Nephron progenitor cell (in vitro differentiated cells): ENCODE measurements around the gene SELENBP1.

ENCODE experiments used
- DNase-seq: peaks from one replicate; pipeline ENCODE4 v3.0.0; 2021
- H3K27ac Mint-ChIP-seq: 2 replicates; pipeline ENCODE4 v1.8.0; 2021; ENCODE audit warnings: mild to moderate bottlenecking, moderate library complexity, mixed read lengths
- H3K27me3 Mint-ChIP-seq: 2 replicates; pipeline ENCODE4 v1.8.0; 2021; ENCODE audit warnings: mild to moderate bottlenecking, low read depth, mixed read lengths; ENCODE audit not compliant: poor library complexity
- H3K36me3 Mint-ChIP-seq: 2 replicates; pipeline ENCODE4 v1.8.0; 2021; ENCODE audit warnings: low read depth, mixed read lengths
- H3K4me1 Mint-ChIP-seq: 2 replicates; pipeline ENCODE4 v1.8.0; 2021; ENCODE audit warnings: mixed read lengths
- H3K4me3 Mint-ChIP-seq: 2 replicates; pipeline ENCODE4 v1.8.0; 2021; ENCODE audit warnings: mild to moderate bottlenecking, moderate library complexity, mixed read lengths
- H3K9me3 Mint-ChIP-seq: 2 replicates; pipeline ENCODE4 v1.8.0; 2021; ENCODE audit warnings: mild to moderate bottlenecking, moderate library complexity, mixed read lengths
- TF ChIP-seq, protein P1 (sequence below): fragments of 200-600 bp; sonication (generic); IDR thresholded peaks from 2 replicates; pipeline ENCODE4 v1.5.0; 2021; ENCODE audit warnings: antibody characterized with exemption

Gene SELENBP1

GRCh38 chr1:151324390-151324930, 48.0 kb downstream of the SELENBP1 start:
- Mint-ChIP-seq H3K27me3 (peaks cover 2% of the 10 kb centered on the region), H3K9me3 (no peaks in the 10 kb centered on the region), H3K27ac (peak overlapping the region; percentile 50), H3K4me1 (peaks cover 27% of the 10 kb centered on the region), H3K4me3 (no peak overlapping the region), H3K36me3 (peaks cover 40% of the 10 kb centered on the region)
- TF ChIP-seq, protein P1, sequence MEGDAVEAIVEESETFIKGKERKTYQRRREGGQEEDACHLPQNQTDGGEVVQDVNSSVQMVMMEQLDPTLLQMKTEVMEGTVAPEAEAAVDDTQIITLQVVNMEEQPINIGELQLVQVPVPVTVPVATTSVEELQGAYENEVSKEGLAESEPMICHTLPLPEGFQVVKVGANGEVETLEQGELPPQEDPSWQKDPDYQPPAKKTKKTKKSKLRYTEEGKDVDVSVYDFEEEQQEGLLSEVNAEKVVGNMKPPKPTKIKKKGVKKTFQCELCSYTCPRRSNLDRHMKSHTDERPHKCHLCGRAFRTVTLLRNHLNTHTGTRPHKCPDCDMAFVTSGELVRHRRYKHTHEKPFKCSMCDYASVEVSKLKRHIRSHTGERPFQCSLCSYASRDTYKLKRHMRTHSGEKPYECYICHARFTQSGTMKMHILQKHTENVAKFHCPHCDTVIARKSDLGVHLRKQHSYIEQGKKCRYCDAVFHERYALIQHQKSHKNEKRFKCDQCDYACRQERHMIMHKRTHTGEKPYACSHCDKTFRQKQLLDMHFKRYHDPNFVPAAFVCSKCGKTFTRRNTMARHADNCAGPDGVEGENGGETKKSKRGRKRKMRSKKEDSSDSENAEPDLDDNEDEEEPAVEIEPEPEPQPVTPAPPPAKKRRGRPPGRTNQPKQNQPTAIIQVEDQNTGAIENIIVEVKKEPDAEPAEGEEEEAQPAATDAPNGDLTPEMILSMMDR, result no peak
- DNase-seq, result no peak

GRCh38 chr1:151318975-151319374, 53.5 kb downstream of the SELENBP1 start:
- H3K27ac Mint-ChIP-seq, result no peak overlapping the region
- peaks cover 2% of the 10 kb centered on the region for H3K27me3 Mint-ChIP-seq
- TF ChIP-seq, protein P1, result no peak
- H3K4me3 Mint-ChIP-seq, result no peak overlapping the region
- H3K36me3 Mint-ChIP-seq, result peaks cover 64% of the 10 kb centered on the region
- H3K9me3 Mint-ChIP-seq, result no peaks in the 10 kb centered on the region
- no peaks in the 10 kb centered on the region for H3K4me1 Mint-ChIP-seq
- no peak for DNase-seq

DNA sequence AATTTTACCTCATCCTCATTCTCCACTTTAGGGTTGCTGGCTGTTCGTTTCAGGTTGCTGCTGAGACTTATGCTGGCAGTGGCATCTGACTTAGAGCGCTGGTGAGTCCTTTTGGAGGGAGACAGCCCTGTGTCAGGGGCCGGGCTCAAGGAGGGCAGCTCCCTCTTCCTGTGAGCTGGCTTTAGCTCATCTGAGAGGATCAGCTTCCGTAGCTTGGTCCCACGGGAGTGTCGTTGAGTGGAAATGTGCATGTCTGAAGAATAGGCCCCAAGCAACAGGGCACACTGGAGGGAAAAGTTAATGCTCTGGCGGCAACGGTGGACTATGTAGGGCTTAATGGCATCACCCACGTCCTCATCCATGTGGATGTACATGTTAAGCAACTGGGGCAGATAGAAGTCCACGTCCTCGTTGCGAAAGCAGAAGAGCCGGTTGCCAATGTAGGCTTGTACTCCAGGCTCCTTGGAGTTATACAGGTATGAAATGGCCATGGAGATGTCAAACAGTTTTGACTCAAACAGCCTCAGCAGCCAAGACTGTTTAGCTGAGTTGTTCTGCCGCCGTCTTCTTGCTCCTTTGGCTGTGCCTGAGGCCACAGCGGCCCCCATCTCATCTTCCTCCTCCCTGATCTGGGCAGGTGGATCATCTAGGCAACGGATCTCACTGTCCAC, 56.8 kb downstream of the SELENBP1 start:
- TF ChIP-seq, protein P1, result no peak
- Mint-ChIP-seq H3K36me3 (peaks cover 59% of the 10 kb centered on the region), H3K4me3 (no peak overlapping the region), H3K27me3 (peaks cover 2% of the 10 kb centered on the region), H3K27ac (peak overlapping the region; percentile 85), H3K4me1 (peaks cover 22% of the 10 kb centered on the region), H3K9me3 (no peaks in the 10 kb centered on the region)
- no peak for DNase-seq
